PFSK-1 (cell line): Measurements from ENCODE around the gene EPS15.

Experiments used
- FOXP2 ChIP-seq: optimal IDR thresholded peaks from 2 replicates; pipeline ENCODE3; 2011; ENCODE audit warnings: borderline replicate concordance, control low read depth, inconsistent platforms; ENCODE audit not compliant: insufficient read depth; ENCODE audit errors: extremely low read length, extremely low read depth
- POLR2AphosphoS5 ChIP-seq: IDR thresholded peaks from 2 replicates; pipeline ENCODE4 v1.6.1; 2012; ENCODE audit warnings: low read depth, mild to moderate bottlenecking, control low read depth, low read length, moderate library complexity
- REST ChIP-seq, 2 experiments: IDR thresholded peaks; 2 replicates each; pipeline versions ENCODE4 v1.6.1 to v1.8.0; 2011 to 2012; ENCODE audit warnings: low read depth in 2 of 2, low read length in 2 of 2, control low read depth in 1 of 2, inconsistent platforms in 1 of 2, mild to moderate bottlenecking in 1 of 2, moderate library complexity in 1 of 2; ENCODE audit not compliant: insufficient read depth in 1 of 2
- SIN3A ChIP-seq: IDR thresholded peaks from 2 replicates; pipeline ENCODE4 v1.6.1; 2012; ENCODE audit warnings: mild to moderate bottlenecking, low read length, moderate library complexity, borderline replicate concordance; ENCODE audit not compliant: insufficient read depth
- TAF1 ChIP-seq: IDR thresholded peaks from 2 replicates; pipeline ENCODE4 v1.6.1; 2012; ENCODE audit warnings: low read length, control low read depth, borderline replicate concordance; ENCODE audit not compliant: insufficient read depth

The EPS15 gene

GRCh38 chr1:51497340-51497739 is 21.7 kb downstream of the EPS15 start:
- TF ChIP-seq FOXP2 (no peak), REST (IDR thresholded peaks at IDR 0.05; ENCODE audit: insufficient read depth in 1 of 2, low read depth in 2 of 2, low read length in 2 of 2) (no peak), POLR2AphosphoS5 (no peak), TAF1 (no peak)

GRCh38 chr1:51494138-51494830 is 24.8 kb downstream of the EPS15 start:
- TF ChIP-seq FOXP2 = no peak
- no peak for TF ChIP-seq SIN3A
- no peak for TF ChIP-seq REST (IDR thresholded peaks at IDR 0.05; ENCODE audit: insufficient read depth in 1 of 2, low read depth in 2 of 2, low read length in 2 of 2)
- no peak for TF ChIP-seq POLR2AphosphoS5
- no peak for TF ChIP-seq TAF1

DNA sequence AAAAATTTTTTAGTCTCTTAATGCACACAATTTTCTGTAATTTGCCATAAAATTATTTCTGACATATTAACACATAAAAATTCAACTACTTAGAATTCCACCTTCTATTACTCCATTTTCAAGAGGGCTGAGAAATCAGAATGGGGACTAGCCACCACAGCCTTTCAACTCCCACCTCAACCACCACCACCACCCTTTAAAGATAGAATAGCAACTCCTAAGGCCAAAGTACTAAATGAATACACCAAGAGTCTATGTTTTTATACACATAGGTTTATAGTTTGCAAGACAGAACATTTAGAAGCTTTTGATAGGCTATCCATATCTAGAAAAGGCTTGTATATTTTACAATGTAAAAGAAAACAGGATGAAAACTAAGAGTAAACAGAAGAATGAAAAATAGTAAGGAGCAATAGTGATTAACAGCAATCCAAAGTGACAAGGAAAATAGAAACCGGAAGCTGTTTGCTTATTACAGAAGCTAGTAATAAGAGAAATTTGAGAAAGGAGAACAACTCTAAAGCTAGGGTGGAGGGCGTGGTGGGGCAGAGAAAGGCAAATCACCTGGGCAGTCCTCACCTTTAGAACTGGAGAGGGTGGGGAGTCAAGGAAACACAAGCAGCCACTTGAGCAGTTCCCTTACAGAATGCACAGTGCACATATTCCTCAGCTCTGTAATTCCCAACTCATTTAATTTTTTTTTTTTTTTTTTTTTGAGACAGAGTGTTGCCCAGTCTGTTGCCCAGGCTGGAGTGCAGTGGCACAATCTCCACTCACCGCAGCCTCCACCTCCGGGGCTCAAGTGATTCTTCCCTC is 27.7 kb downstream of the EPS15 start:
- TF ChIP-seq TAF1 (no peak), FOXP2 (no peak), POLR2AphosphoS5 (no peak), SIN3A (no peak), REST (IDR thresholded peaks at IDR 0.05; ENCODE audit: insufficient read depth in 1 of 2, low read depth in 2 of 2, low read length in 2 of 2) (no peak)

DNA sequence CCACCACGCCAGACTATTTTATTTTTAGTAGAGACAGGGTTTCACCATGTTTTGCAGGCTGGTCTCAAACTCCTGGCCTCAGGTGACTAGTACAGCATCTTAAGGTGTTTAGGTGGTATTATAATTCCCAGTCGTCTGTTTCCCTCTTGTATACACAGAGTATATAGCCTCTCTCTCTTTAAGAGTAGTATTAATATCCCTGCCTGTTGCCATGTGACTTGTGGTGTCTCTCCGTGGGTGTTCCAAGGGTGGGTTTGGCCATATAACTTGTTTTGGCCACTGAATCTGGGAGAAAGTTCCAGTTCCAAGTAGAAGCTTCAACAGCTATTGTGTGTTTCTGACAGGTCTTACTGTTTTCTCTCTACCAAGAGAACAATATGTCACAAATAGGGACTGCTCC is 29.6 kb downstream of the EPS15 start:
- TF ChIP-seq POLR2AphosphoS5 (no peak), REST (IDR thresholded peaks at IDR 0.05; ENCODE audit: insufficient read depth in 1 of 2, low read depth in 2 of 2, low read length in 2 of 2) (no peak), TAF1 (no peak), FOXP2 (no peak), SIN3A (no peak)

GRCh38 chr1:51488372-51489050 is 30.6 kb downstream of the EPS15 start:
- TF ChIP-seq TAF1 (no peak), POLR2AphosphoS5 (no peak), SIN3A (no peak), FOXP2 (no peak), REST (IDR thresholded peaks at IDR 0.05; ENCODE audit: insufficient read depth in 1 of 2, low read depth in 2 of 2, low read length in 2 of 2) (no peak)
